Choroid plexus epithelial cell (primary cell): ENCODE measurements around the gene MARK2.

Experiments used
- DNase-seq: peaks from one replicate; pipeline ENCODE4 v3.0.0-alpha.2; 2010; ENCODE audit warnings: low read depth
- H3K4me3 ChIP-seq: 2 replicates; pipeline ENCODE4 v1.5.1; 2011; ENCODE audit warnings: low read depth, mild to moderate bottlenecking, control low read depth, low read length, moderate library complexity
- CTCF ChIP-seq: conservative IDR thresholded peaks from 2 replicates; pipeline ENCODE4 v1.5.1; 2011; ENCODE audit warnings: low read depth, mild to moderate bottlenecking, control low read depth, inconsistent platforms, low read length, moderate library complexity

Gene MARK2

GRCh38 chr11:63923319-63923718, 84.4 kb downstream of the MARK2 start:
- no peak overlapping the region for H3K4me3 ChIP-seq
- no peak for TF ChIP-seq CTCF
- DNase-seq = no peak

- no peak for DNase-seq
- no peak overlapping the region for H3K4me3 ChIP-seq
- TF ChIP-seq CTCF = no peak
These were observed 90.7 kb downstream of the MARK2 start for GRCh38 chr11:63929616-63930015.

GRCh38 chr11:63931045-63931444, 92.1 kb downstream of the MARK2 start:
- DNase-seq = peak; percentile 35
- no peak for TF ChIP-seq CTCF

GRCh38 chr11:63931876-63932275, 93.0 kb downstream of the MARK2 start:
- DNase-seq = no peak
- no peak overlapping the region for H3K4me3 ChIP-seq

More at GRCh38 chr11:63931045-63931444, 92.1 kb downstream of the MARK2 start:
- no peak overlapping the region for H3K4me3 ChIP-seq

GRCh38 chr11:63933459-63933858, 94.5 kb downstream of the MARK2 start:
- DNase-seq = no peak
- H3K4me3 ChIP-seq = no peak overlapping the region

More at GRCh38 chr11:63931876-63932275, 93.0 kb downstream of the MARK2 start:
- no peak for TF ChIP-seq CTCF

GRCh38 chr11:63937713-63938478, 99.0 kb downstream of the MARK2 start:
- peak overlapping the region; percentile 73 for H3K4me3 ChIP-seq
- DNase-seq = no peak
- peak; percentile 2 for TF ChIP-seq CTCF

More at GRCh38 chr11:63933459-63933858, 94.5 kb downstream of the MARK2 start:
- TF ChIP-seq CTCF = no peak
